ENCODE measurements around the gene RAB22A. TPM values are rescaled to one million over a fixed set of nuclear protein-coding genes. Genes with fewer than 3 reads are reported as not detected.

The RAB22A gene
- total and polyA plus RNA-seq, 12 donors, result 6.7 to 46.3 (median 28.2) TPM

DNA sequence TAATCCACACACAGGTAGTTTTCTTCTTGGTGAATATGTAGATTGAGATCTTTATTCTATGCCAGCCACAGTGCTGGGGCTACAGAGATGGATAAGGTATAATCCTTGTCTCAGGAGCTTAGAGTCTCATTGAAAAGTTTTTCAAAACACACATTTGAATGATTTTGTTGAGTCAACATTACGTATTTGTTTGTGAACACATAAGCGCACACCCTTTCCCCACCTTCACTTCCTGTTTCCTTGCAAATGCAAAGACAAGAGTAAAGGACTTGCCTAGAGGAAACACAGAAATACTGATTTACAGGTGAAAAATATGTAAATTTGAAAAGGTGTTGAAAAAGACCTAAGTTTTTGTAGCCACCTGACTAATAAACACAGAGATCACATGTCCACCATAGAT is 107.3 kb downstream of the RAB22A start:
- DNase-seq, result no peak
- Histone ChIP-seq H3K27ac (no peak overlapping the region), H3K27me3 (no peaks in the 10 kb centered on the region), H3K9me3 (replicated peaks in 1 of 3) (no peaks in the 10 kb centered on the region), H3K36me3 (replicated peaks in 1 of 2) (no peaks in the 10 kb centered on the region), H3K4me3 (no peak overlapping the region), H3K4me1 (replicated peaks in 1 of 2) (peaks cover 4 to 24% of the 10 kb centered on the region in 2 donors)
- intact Hi-C loops (cut with DNase I), result no loop called here
- TF ChIP-seq, protein P1, sequence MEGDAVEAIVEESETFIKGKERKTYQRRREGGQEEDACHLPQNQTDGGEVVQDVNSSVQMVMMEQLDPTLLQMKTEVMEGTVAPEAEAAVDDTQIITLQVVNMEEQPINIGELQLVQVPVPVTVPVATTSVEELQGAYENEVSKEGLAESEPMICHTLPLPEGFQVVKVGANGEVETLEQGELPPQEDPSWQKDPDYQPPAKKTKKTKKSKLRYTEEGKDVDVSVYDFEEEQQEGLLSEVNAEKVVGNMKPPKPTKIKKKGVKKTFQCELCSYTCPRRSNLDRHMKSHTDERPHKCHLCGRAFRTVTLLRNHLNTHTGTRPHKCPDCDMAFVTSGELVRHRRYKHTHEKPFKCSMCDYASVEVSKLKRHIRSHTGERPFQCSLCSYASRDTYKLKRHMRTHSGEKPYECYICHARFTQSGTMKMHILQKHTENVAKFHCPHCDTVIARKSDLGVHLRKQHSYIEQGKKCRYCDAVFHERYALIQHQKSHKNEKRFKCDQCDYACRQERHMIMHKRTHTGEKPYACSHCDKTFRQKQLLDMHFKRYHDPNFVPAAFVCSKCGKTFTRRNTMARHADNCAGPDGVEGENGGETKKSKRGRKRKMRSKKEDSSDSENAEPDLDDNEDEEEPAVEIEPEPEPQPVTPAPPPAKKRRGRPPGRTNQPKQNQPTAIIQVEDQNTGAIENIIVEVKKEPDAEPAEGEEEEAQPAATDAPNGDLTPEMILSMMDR (IDR thresholded peaks at IDR 0.05), result no peak
- TF ChIP-seq POLR2A (IDR thresholded peaks at IDR 0.05), result no peak
- 86 to 94% (median 91%) methylated on average over 2 of the region's 2 CpGs for WGBS, 4 donors

Other genes starting within 250 kb of the RAB22A start
- not detected for gene ANKRD60, start 81.1 kb upstream of the RAB22A start, total RNA-seq
- gene ANKRD60, start 81.1 kb upstream of the RAB22A start, polyA plus RNA-seq, result not detected
- gene VAPB, start 79.5 kb downstream of the RAB22A start, total RNA-seq, result 100 to 1,000 TPM in 1 of 9 donors, 10 to 100 TPM in 8; 24.6 to 103 (median 41.3) TPM
- 100 to 1,000 TPM in 1 of 3 donors, 10 to 100 TPM in 2; 27.0 to 162 (median 33.9) TPM for gene VAPB, start 79.5 kb downstream of the RAB22A start, polyA plus RNA-seq
- gene APCDD1L, start 205.7 kb downstream of the RAB22A start, total RNA-seq, result under 1 TPM in 5 of 9 donors, not detected in 4; 0.06 to 0.96 (median 0.51) TPM
- under 1 TPM; 0.16 to 0.27 (median 0.16) TPM for gene APCDD1L, start 205.7 kb downstream of the RAB22A start, polyA plus RNA-seq

Measured in adrenal gland (tissue), 12 donors.